GM23248 (cell line): ENCODE measurements around the gene RUNX1. TPM values are rescaled to one million over a fixed set of nuclear protein-coding genes. Genes with fewer than 3 reads are reported as not detected.

ENCODE experiments used
- DNase-seq: peaks from one replicate; pipeline ENCODE4 v3.0.0-alpha.2; 2015
- H2AFZ ChIP-seq: fragments of 200-600 bp; sonication (generic); 2 replicates; pipeline ENCODE4 v1.6.1; 2016; ENCODE audit warnings: antibody characterized with exemption
- H3F3A ChIP-seq: fragments of 200-600 bp; sonication (generic); 2 replicates; pipeline ENCODE4 v1.6.1; 2016; ENCODE audit warnings: mild to moderate bottlenecking, antibody characterized with exemption, mixed run types; ENCODE audit not compliant: insufficient read depth
- H3K27ac ChIP-seq: fragments of 200-600 bp; sonication (generic); 2 replicates; pipeline ENCODE4 v1.5.1; 2016; ENCODE audit warnings: mild to moderate bottlenecking
- H3K27me3 ChIP-seq: fragments of 200-600 bp; sonication (generic); replicated peaks from 2 replicates; pipeline ENCODE4 v1.6.1; 2016; ENCODE audit warnings: mild to moderate bottlenecking; ENCODE audit not compliant: insufficient read depth
- H3K36me3 ChIP-seq: fragments of 200-600 bp; sonication (generic); 2 replicates; pipeline ENCODE4 v1.6.1; 2016; ENCODE audit warnings: low read depth, mild to moderate bottlenecking
- H3K4me1 ChIP-seq: fragments of 200-600 bp; sonication (generic); 2 replicates; pipeline ENCODE4 v1.6.1; 2016; ENCODE audit warnings: mild to moderate bottlenecking; ENCODE audit not compliant: insufficient read depth
- H3K4me2 ChIP-seq: fragments of 200-600 bp; sonication (generic); one replicate; pipeline ENCODE4 v1.6.1; 2016; ENCODE audit warnings: mild to moderate bottlenecking; ENCODE audit not compliant: unreplicated experiment
- H3K4me3 ChIP-seq: fragments of 200-600 bp; sonication (generic); 2 replicates; pipeline ENCODE4 v1.5.1; 2016; ENCODE audit warnings: mild to moderate bottlenecking
- H3K79me2 ChIP-seq: fragments of 200-600 bp; sonication (generic); 2 replicates; pipeline ENCODE4 v1.6.1; 2016; ENCODE audit warnings: mild to moderate bottlenecking; ENCODE audit not compliant: insufficient read depth
- H3K9ac ChIP-seq: fragments of 200-600 bp; sonication (generic); 2 replicates; pipeline ENCODE4 v1.6.1; 2016; ENCODE audit warnings: mild to moderate bottlenecking
- H3K9me2 ChIP-seq: fragments of 200-600 bp; sonication (generic); 2 replicates; pipeline ENCODE4 v1.6.1; 2016; ENCODE audit warnings: mixed run types, mild to moderate bottlenecking, moderate library complexity; ENCODE audit not compliant: insufficient read depth
- H3K9me3 ChIP-seq: fragments of 200-600 bp; sonication (generic); one replicate; pipeline ENCODE4 v1.6.1; 2017; ENCODE audit warnings: low read depth
- H4K20me1 ChIP-seq: fragments of 200-600 bp; sonication (generic); 2 replicates; pipeline ENCODE4 v1.6.0; 2016; ENCODE audit not compliant: insufficient read depth
- EZH2 ChIP-seq: fragments of 200-600 bp; sonication (generic); IDR thresholded peaks from 2 replicates; pipeline ENCODE4 v1.6.1; 2018; ENCODE audit warnings: antibody characterized with exemption, mild to moderate bottlenecking; ENCODE audit not compliant: insufficient read depth, poor library complexity, severe bottlenecking
- EZH2phosphoT487 ChIP-seq: fragments of 200-600 bp; sonication (generic); IDR thresholded peaks from 2 replicates; pipeline ENCODE4 v1.6.1; 2018; ENCODE audit warnings: antibody characterized with exemption, moderate library complexity, mild to moderate bottlenecking, low read depth; ENCODE audit not compliant: insufficient read depth
- WGBS, 2 experiments: methylation state at CpG; one replicate each; pipeline ENCODE4 v1.1.6; 2015 to 2017; ENCODE audit warnings: low lambda C conversion rate in 2 of 2, low coverage in 1 of 2; ENCODE audit errors: missing lambda C conversion rate in 2 of 2; 5-methylcytosine and 5-hydroxymethylcytosine counted together
- in situ Hi-C: fragments of 300-500 bp; cut with MboI; formaldehyde crosslinking; loops from 2 replicates; pipeline ENCODE4 v1.15.0; 2020
- polyA plus RNA-seq: library from polyadenylated mRNA; unstranded; fragments of >200 nt; fragmentation: Nextera tagmentation; extraction: Ambion mirVana; gene quantifications from 2 replicates; pipeline ENCODE4 v1.2.1, GENCODE V29; 2016
- total RNA-seq: library from RNA; depleted of rRNA; stranded (reverse); fragments of >200 nt; shearing (Covaris generic); gene quantifications from 2 replicates; pipeline ENCODE4 v1.2.3, GENCODE V29; 2014

Gene RUNX1
- total and polyA plus RNA-seq, 2 experiments from 2014 or later, result 21.3 to 32.6 TPM

GRCh38 chr21:34999397-34999941, 49.6 kb downstream of the RUNX1 start:
- DNase-seq, result no peak

DNA sequence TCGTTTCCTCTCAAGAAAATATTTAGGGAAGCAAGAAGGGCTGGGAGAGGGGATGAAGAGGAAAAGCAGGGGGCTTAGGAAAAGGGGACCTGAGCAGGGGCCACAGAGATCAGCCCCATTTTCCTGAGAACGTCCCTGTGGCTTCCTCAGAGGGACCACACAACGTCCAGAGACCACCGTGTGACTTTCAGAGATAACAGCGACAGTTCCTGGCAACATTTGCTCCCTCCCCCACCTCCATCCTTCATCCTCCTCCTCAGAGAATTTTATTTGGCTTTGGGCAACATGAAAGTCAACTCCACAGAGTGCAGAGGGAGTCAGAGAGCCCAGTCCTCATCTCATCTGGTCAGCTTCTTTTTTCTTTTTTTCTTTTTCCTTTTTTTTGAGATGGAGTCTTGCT, 50.9 kb downstream of the RUNX1 start:
- Histone ChIP-seq H3K27ac (no peak overlapping the region), H3K9me2 (no peaks in the 10 kb centered on the region), H3K27me3 (no peaks in the 10 kb centered on the region), H3K4me3 (no peak overlapping the region), H2AFZ (no peak overlapping the region), H3K4me2 (no peak overlapping the region), H3K4me1 (peaks cover 57% of the 10 kb centered on the region), H3K79me2 (no peaks in the 10 kb centered on the region), H3K9me3 (no peaks in the 10 kb centered on the region), H3F3A (peaks cover 29% of the 10 kb centered on the region), H3K9ac (no peak overlapping the region), H4K20me1 (no peaks in the 10 kb centered on the region), H3K36me3 (no peaks in the 10 kb centered on the region)
- 87 to 93% methylated on average over 5 of the region's 5 CpGs for WGBS, 2 experiments
- TF ChIP-seq EZH2, result no peak
- no peak for TF ChIP-seq EZH2phosphoT487
- DNase-seq, result no peak
- in situ Hi-C loops, result no loop called here

More at GRCh38 chr21:34999397-34999941, 49.6 kb downstream of the RUNX1 start:
- Histone ChIP-seq H2AFZ (peak overlapping the region; percentile 46), H3F3A (peaks cover 40% of the 10 kb centered on the region), H4K20me1 (no peaks in the 10 kb centered on the region), H3K79me2 (no peaks in the 10 kb centered on the region), H3K9ac (no peak overlapping the region), H3K9me2 (no peaks in the 10 kb centered on the region), H3K36me3 (no peaks in the 10 kb centered on the region), H3K27ac (no peak overlapping the region), H3K27me3 (no peaks in the 10 kb centered on the region), H3K4me3 (no peak overlapping the region), H3K9me3 (no peaks in the 10 kb centered on the region), H3K4me2 (no peak overlapping the region), H3K4me1 (peaks cover 60% of the 10 kb centered on the region)
- in situ Hi-C loops, result no loop called here
- 46 to 48% methylated on average over 10 of the region's 10 CpGs for WGBS, 2 experiments
- TF ChIP-seq EZH2 (no peak), EZH2phosphoT487 (no peak)

- in situ Hi-C loops, result no loop called here
- H3K9me2 ChIP-seq, result no peaks in the 10 kb centered on the region
- H3K4me2 ChIP-seq, result peak overlapping the region; percentile 62
- peak overlapping the region; percentile 70 for H3K9ac ChIP-seq
- H3K27ac ChIP-seq, result peak overlapping the region; percentile 91
- H2AFZ ChIP-seq, result peak overlapping the region; percentile 35; the same call in 1 of the 2 replicates
- H3F3A ChIP-seq, result peaks cover 23% of the 10 kb centered on the region
- TF ChIP-seq EZH2phosphoT487 (no peak), EZH2 (no peak)
- H3K4me1 ChIP-seq, result peaks cover 50% of the 10 kb centered on the region
- H3K4me3 ChIP-seq, result peak overlapping the region; percentile 30; the same call in 1 of the 2 replicates
- no peaks in the 10 kb centered on the region for H4K20me1 ChIP-seq
- no peaks in the 10 kb centered on the region for H3K9me3 ChIP-seq
- H3K27me3 ChIP-seq, result no peaks in the 10 kb centered on the region
- H3K79me2 ChIP-seq, result no peaks in the 10 kb centered on the region
- peak; percentile 14 for DNase-seq
- H3K36me3 ChIP-seq, result no peaks in the 10 kb centered on the region
- 28 to 33% methylated on average over 4 of the region's 4 CpGs for WGBS, 2 experiments
These were observed 51.8 kb downstream of the RUNX1 start for GRCh38 chr21:34997294-34997693.

DNA sequence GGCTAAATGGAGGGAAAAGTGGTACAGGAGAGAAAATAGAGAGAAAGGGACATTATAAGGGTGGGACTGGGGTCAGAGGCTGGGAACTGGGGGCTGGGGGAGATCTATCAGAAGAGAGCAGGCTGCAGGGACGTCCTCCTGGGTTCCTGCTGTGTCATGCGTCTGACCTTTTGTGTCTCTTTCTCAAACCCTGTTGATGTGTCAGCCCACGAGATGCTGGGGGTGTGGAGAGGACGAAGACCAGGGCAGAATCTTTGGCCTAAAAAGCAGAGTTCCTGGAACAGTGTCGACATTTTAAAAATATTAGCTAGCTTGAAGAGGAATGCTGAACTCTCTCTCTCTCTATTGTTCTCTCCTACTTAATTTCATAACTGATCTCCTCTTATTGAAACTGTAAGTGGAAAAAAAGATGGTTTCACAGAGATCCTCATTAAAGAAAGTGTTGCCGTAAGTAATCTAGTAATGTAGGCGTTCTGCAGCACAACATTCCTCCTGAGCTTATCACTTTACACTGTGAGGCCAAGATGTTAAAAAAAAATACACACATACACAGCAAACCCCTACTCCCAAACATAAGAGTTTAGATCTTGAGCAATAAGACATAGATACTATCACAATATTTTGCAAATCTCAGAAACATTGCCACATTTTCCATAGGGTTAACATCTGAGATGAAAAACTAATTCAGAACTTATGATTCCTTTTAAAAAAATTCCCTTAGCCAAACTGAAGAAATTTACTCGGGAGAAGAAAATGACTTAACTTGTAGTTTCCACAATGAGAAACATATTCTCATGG, 52.6 kb downstream of the RUNX1 start:
- Histone ChIP-seq H3F3A (peaks cover 23% of the 10 kb centered on the region), H3K79me2 (no peaks in the 10 kb centered on the region), H2AFZ (peak overlapping the region; percentile 37), H3K27me3 (no peaks in the 10 kb centered on the region), H3K36me3 (no peaks in the 10 kb centered on the region), H3K4me2 (peak overlapping the region; percentile 62), H3K9me2 (no peaks in the 10 kb centered on the region), H3K4me1 (peaks cover 50% of the 10 kb centered on the region), H3K27ac (peak overlapping the region; percentile 91), H4K20me1 (no peaks in the 10 kb centered on the region), H3K9ac (peak overlapping the region; percentile 70), H3K4me3 (peak overlapping the region; percentile 30; the same call in 1 of the 2 replicates), H3K9me3 (no peaks in the 10 kb centered on the region)
- in situ Hi-C loops, result no loop called here
- 1 to 2% methylated on average over 8 of the region's 8 CpGs for WGBS, 2 experiments
- TF ChIP-seq EZH2 (no peak), EZH2phosphoT487 (no peak)
- DNase-seq, result peak; percentile 86
